HCT116 (cell line): ENCODE results near the gene CNKSR1.

Source experiments
- CTCF ChIP-seq, 3 experiments: fragments of 200-600 bp in 1 of 3; sonication (generic) in 1 of 3; IDR thresholded peaks in 2 of 3; conservative IDR thresholded peaks in 1 of 3; 2 replicates each; pipeline ENCODE4 v1.5.1; 2012 to 2017; ENCODE audit warnings: low read depth in 2 of 3, low read length in 2 of 3, antibody characterized with exemption in 1 of 3, borderline replicate concordance in 1 of 3, control low read depth in 1 of 3, mild to moderate bottlenecking in 1 of 3, mixed read lengths in 1 of 3, mixed run types in 1 of 3, moderate library complexity in 1 of 3; ENCODE audit not compliant: insufficient read depth in 1 of 3
- JUND ChIP-seq: IDR thresholded peaks from 2 replicates; pipeline ENCODE4 v1.6.1; 2012
- SIN3A ChIP-seq: IDR thresholded peaks from 2 replicates; pipeline ENCODE4 v1.6.1; 2012; ENCODE audit warnings: low read depth

- TF ChIP-seq CTCF (IDR thresholded peaks at IDR 0.05 in 2 of 3, conservative IDR thresholded peaks at IDR 0.05 in 1 of 3; ENCODE audit: borderline replicate concordance in 1 of 3, insufficient read depth in 1 of 3, low read depth in 2 of 3, low read length in 2 of 3): no peak
- no peak for TF ChIP-seq JUND
- TF ChIP-seq SIN3A: no peak
These were observed 47.9 kb downstream of the CNKSR1 start for GRCh38 chr1:26225033-26225831.
